NB4 (cell line): ENCODE results near the gene TVP23B.

Source experiments
- DNase-seq: peaks from one replicate; pipeline ENCODE4 v3.0.0; 2010; ENCODE audit warnings: low read depth
- H3K4me3 ChIP-seq: one replicate; pipeline ENCODE4 v1.5.1; 2011; ENCODE audit warnings: mild to moderate bottlenecking, low read depth, low read length, moderate library complexity
- MYC ChIP-seq: IDR thresholded peaks from 2 replicates; pipeline ENCODE4 v1.6.1; 2011; ENCODE audit warnings: low read depth, low read length
- POLR2A ChIP-seq: IDR thresholded peaks from 2 replicates; pipeline ENCODE4 v1.6.1; 2011; ENCODE audit warnings: mild to moderate bottlenecking; ENCODE audit not compliant: insufficient read length; ENCODE audit errors: extremely low read depth
- TF ChIP-seq, protein P1 (sequence below): IDR thresholded peaks from 2 replicates; pipeline ENCODE4 v1.6.1; 2011; ENCODE audit warnings: low read depth, low read length
- TF ChIP-seq, protein P2 (sequence below): IDR thresholded peaks from one replicate; pipeline ENCODE4 v1.5.1; 2012; ENCODE audit warnings: low read depth, low read length

Gene TVP23B

DNA sequence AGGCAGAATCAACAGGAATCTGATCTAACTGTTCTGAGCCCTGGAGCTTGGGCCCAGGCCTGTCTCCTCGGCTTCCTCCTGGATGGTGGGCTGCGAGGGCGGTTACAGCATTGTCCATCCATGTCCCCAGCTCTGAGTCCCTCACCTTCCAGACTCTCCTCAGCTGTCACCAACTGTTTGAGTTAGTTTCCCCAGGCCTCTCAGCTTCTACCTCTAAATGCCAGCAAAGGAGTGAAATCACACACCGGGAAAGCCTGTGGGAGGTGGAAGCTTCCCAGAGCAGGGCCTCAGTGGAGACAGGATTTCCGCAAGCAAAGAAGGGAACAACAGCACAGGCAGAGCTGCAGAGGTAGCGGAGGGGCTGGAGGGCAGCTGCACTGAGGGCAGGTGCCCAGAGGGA lies 67.5 kb downstream of the TVP23B start:
- no peak for DNase-seq
- TF ChIP-seq POLR2A: no peak
- TF ChIP-seq MYC: no peak
- TF ChIP-seq, protein P1, sequence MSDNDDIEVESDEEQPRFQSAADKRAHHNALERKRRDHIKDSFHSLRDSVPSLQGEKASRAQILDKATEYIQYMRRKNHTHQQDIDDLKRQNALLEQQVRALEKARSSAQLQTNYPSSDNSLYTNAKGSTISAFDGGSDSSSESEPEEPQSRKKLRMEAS: no peak
- TF ChIP-seq, protein P2, sequence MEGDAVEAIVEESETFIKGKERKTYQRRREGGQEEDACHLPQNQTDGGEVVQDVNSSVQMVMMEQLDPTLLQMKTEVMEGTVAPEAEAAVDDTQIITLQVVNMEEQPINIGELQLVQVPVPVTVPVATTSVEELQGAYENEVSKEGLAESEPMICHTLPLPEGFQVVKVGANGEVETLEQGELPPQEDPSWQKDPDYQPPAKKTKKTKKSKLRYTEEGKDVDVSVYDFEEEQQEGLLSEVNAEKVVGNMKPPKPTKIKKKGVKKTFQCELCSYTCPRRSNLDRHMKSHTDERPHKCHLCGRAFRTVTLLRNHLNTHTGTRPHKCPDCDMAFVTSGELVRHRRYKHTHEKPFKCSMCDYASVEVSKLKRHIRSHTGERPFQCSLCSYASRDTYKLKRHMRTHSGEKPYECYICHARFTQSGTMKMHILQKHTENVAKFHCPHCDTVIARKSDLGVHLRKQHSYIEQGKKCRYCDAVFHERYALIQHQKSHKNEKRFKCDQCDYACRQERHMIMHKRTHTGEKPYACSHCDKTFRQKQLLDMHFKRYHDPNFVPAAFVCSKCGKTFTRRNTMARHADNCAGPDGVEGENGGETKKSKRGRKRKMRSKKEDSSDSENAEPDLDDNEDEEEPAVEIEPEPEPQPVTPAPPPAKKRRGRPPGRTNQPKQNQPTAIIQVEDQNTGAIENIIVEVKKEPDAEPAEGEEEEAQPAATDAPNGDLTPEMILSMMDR: no peak

DNA sequence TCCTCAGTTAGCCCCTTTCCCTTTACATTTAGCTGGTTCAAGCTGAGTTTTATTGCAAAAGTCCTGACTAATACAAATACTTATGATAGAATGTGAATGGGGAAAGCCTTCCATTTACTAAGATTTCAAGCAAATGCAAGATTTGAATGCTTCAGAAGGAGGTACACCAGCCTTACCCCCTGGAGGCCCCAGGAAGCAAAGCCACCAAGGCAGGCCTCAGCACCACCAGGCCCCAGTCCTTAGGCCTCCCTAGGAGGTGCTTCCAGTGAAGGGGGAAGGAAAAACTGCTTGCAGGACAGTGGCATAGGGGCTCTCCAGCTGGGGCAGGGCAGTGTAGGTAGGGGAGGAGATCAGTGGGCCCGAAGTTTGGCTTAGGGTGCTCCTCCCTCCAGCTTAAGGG lies 69.7 kb downstream of the TVP23B start:
- no peak for TF ChIP-seq MYC
- TF ChIP-seq, protein P2: no peak
- no peak for TF ChIP-seq POLR2A
- TF ChIP-seq, protein P1: no peak
- no peak for DNase-seq
- H3K4me3 ChIP-seq: no peak overlapping the region

More for the DNA sequence above, 67.5 kb downstream of the TVP23B start:
- H3K4me3 ChIP-seq: no peak overlapping the region

DNA sequence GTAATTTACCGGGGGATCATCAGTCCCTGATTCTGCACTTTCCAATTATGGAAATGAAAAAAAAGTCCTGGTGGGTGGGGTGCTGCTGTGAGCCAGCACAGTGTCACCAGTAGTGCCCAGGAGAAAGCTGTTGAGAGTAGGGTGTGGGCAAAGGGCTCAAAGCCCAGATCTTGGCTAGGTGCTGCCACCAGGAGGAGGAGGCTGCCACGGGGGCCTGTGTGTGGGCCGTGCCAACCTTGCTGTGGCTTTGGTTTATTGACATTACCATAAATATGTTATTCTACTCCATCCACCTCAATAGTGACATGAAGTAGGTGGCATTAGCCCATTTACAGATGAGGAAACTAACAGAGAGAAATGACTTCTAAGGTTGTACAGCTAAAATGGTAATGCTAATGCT lies 70.2 kb downstream of the TVP23B start:
- no peak for TF ChIP-seq MYC
- TF ChIP-seq, protein P2: no peak
- TF ChIP-seq, protein P1: no peak
- TF ChIP-seq POLR2A: no peak
- no peak for DNase-seq
- H3K4me3 ChIP-seq: no peak overlapping the region

DNA sequence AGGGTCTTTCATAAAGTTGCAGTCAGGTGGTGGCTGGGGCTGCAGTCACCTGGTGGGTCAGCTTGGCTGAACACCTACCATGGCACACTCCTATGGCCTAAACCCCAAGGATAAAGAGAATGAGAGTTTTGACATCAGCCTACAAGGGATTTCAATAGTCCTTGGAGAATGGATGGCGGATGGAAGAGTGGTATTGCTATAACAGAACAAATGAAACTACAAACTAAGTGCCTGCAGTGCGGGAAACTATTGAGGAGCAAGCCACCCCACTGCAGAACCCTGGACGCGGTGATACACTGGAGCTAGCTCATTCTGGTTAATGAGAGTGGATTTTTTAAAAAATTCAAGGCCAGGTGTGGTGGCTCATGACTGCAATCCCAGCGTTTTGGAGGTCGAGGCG lies 74.0 kb downstream of the TVP23B start:
- no peak overlapping the region for H3K4me3 ChIP-seq
- TF ChIP-seq, protein P1: no peak
- TF ChIP-seq, protein P2: no peak
- no peak for TF ChIP-seq MYC
- no peak for TF ChIP-seq POLR2A
- DNase-seq: no peak

DNA sequence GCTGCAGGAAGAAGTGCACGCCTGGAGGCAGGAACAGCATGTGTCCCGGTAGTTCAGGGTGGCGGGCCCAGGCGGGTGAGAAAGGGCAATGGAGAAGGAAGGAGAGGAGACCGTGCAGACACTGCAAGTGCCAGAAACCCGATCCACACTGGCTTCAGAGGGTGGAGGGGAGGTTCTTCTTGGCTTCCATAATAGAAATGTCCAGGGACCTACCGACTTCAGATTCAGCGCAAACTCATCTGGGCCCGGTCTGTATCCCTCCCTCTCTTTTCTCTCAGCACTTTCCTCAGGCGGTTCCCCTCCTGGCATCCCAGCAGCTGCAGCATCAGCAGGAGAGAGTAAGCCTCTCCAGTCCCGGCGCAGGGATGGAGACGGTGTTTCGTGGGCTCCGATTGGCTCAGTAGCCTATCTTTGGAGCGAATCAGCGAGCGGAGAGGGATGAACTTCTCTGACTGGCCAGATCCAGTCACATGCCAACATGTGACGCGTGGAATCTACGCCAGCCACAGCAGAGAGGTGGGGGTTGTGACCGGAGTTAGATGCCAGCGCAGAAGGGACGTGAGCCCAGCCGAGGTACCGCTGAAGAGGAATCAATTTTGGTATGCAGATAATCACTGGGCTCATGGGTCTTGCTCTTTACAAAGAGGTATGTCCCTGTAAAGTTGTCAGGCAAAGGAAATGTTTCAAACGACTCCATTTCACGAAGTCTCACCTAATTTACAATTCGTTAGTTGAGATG lies 75.0 kb downstream of the TVP23B start:
- TF ChIP-seq, protein P1: peak; percentile 96
- TF ChIP-seq POLR2A (peak; percentile 65), MYC (no peak)
- TF ChIP-seq, protein P2: no peak
- DNase-seq: peak; percentile 96

More for the DNA sequence above, 75.0 kb downstream of the TVP23B start:
- H3K4me3 ChIP-seq: peak overlapping the region; percentile 78
